OCI-LY3 (cell line): Measurements from ENCODE around the gene ZMIZ1.
A peak's percentile ranks its signal among the peaks of the same experiment; 100 is the strongest.

ENCODE experiments used
- H2AFZ ChIP-seq: fragments of 200-600, 300-600 bp; shearing (Covaris generic); 2 replicates; pipeline ENCODE4 v1.6.0; 2014; ENCODE audit warnings: antibody characterized with exemption, low read depth, low read length
- H3K27ac ChIP-seq: fragments of 200-600, 300-600 bp; sonication (generic); 2 replicates; pipeline ENCODE4 v1.5.1; 2014; ENCODE audit warnings: mild to moderate bottlenecking, low read length, moderate library complexity, mixed read lengths
- H3K27me3 ChIP-seq: fragments of 200-600, 300-600 bp; sonication (generic); 2 replicates; pipeline ENCODE4 v1.6.1; 2014; ENCODE audit warnings: low read depth, low read length, mixed read lengths
- H3K36me3 ChIP-seq: fragments of 200-600, 300-600 bp; sonication (generic); replicated peaks from 2 replicates; pipeline ENCODE3; 2014; ENCODE audit warnings: low read depth, low read length, mixed read lengths
- H3K4me1 ChIP-seq: fragments of 300-600, 200-600 bp; sonication (generic); 2 replicates; pipeline ENCODE4 v1.6.1; 2014; ENCODE audit warnings: low read length, mixed read lengths
- H3K4me2 ChIP-seq: fragments of 200-600, 300-600 bp; sonication (generic); 2 replicates; pipeline ENCODE4 v1.6.1; 2014; ENCODE audit warnings: low read length, mixed read lengths
- H3K4me3 ChIP-seq: fragments of 300-600, 200-600 bp; sonication (generic); 2 replicates; pipeline ENCODE4 v1.5.1; 2014; ENCODE audit warnings: antibody characterized with exemption, mild to moderate bottlenecking, low read length, moderate library complexity
- H3K79me2 ChIP-seq: fragments of 300-600, 200-600 bp; shearing (Covaris generic); 2 replicates; pipeline ENCODE4 v1.6.1; 2014; ENCODE audit warnings: mild to moderate bottlenecking, low read length, mixed read lengths
- H3K9ac ChIP-seq: fragments of 300-600, 200-600 bp; shearing (Covaris generic); 2 replicates; pipeline ENCODE4 v1.6.0; 2014; ENCODE audit warnings: mild to moderate bottlenecking, low read length, moderate library complexity
- H3K9me3 ChIP-seq: fragments of 200-600, 300-600 bp; shearing (Covaris generic); 2 replicates; pipeline ENCODE4 v1.6.1; 2014; ENCODE audit warnings: low read length, mixed read lengths; ENCODE audit not compliant: insufficient read depth
- H4K20me1 ChIP-seq: fragments of 200-600, 300-600 bp; sonication (generic); 2 replicates; pipeline ENCODE4 v1.6.1; 2016; ENCODE audit warnings: low read length, mixed read lengths; ENCODE audit not compliant: insufficient read depth
- EZH2phosphoT487 ChIP-seq: fragments of 200-600 bp; shearing (Covaris generic); IDR thresholded peaks from 2 replicates; pipeline ENCODE4 v1.6.1; 2018; ENCODE audit warnings: antibody characterized with exemption, mixed run types, low read depth
- TF ChIP-seq, protein P1 (sequence below): fragments of 200-600, 300-600 bp; sonication (generic); IDR thresholded peaks from 2 replicates; pipeline ENCODE4 v1.5.1; 2014; ENCODE audit warnings: antibody characterized with exemption, low read length, low read depth

The ZMIZ1 gene

DNA sequence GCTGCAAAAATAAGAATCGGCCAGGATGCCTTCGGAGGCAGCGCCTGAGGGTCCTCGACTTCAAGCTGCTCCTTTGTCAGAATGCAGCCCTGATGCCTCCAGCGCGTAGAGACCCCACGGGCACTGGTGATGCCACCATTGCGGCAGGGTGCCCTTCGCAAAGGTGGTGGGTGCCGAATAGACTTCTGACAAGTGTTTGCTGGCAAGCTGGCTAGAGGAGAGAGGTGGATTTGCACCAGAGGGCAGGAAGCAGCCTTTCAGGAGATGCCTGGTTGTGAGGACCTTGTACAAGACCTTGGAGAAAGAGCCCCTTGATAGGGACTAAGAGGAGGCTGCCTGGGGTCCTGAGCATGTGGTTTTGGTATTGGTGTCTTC lies 175.3 kb downstream of the ZMIZ1 start:
- Histone ChIP-seq H2AFZ (no peak overlapping the region), H4K20me1 (no peaks in the 10 kb centered on the region), H3K79me2 (peaks cover 59% of the 10 kb centered on the region), H3K36me3 (peaks cover 5% of the 10 kb centered on the region), H3K4me1 (peaks cover 61% of the 10 kb centered on the region), H3K27me3 (peaks cover 10% of the 10 kb centered on the region; the same call in 1 of the 2 replicates), H3K4me2 (peak overlapping the region; percentile 100), H3K9ac (peak overlapping the region; percentile 71), H3K4me3 (peak overlapping the region; percentile 85), H3K9me3 (no peaks in the 10 kb centered on the region), H3K27ac (peak overlapping the region; percentile 55)
- TF ChIP-seq, protein P1, sequence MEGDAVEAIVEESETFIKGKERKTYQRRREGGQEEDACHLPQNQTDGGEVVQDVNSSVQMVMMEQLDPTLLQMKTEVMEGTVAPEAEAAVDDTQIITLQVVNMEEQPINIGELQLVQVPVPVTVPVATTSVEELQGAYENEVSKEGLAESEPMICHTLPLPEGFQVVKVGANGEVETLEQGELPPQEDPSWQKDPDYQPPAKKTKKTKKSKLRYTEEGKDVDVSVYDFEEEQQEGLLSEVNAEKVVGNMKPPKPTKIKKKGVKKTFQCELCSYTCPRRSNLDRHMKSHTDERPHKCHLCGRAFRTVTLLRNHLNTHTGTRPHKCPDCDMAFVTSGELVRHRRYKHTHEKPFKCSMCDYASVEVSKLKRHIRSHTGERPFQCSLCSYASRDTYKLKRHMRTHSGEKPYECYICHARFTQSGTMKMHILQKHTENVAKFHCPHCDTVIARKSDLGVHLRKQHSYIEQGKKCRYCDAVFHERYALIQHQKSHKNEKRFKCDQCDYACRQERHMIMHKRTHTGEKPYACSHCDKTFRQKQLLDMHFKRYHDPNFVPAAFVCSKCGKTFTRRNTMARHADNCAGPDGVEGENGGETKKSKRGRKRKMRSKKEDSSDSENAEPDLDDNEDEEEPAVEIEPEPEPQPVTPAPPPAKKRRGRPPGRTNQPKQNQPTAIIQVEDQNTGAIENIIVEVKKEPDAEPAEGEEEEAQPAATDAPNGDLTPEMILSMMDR, result no peak
- TF ChIP-seq EZH2phosphoT487, result no peak

DNA sequence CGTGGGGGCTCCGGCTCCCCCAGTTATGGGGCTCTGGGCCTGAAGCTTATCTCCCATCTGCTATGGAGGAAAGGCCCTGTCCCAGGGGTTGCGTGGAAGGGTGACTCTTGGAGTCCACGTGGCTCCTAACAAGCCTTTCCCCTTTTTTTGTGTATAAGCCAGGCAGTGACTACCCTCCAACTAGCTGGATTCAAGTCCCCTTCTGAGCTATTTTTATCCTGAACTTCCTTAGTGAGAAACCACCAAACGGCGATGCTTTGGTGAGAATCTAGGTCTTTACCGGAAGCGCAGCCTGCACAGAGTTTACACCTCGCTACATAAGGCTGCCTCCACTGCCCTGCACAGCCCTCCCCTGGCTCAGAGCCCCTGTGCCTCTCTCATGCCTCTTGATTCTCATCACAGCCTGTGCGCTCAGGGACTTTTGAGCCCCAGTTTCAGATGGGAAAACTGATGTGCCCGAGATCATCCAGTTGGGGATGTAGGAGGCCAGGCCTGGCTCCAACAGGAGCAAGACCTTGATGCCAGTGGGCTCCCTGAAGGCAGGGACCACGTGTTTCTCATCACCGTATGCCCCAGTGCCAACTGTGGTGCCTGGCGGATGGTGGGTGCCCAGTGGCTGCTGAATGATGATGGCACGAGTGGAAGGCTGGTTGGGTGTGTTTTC lies 176.2 kb downstream of the ZMIZ1 start:
- no peak overlapping the region for H2AFZ ChIP-seq
- H3K4me2 ChIP-seq, result peak overlapping the region; percentile 100
- TF ChIP-seq, protein P1, result no peak
- TF ChIP-seq EZH2phosphoT487, result no peak
- no peaks in the 10 kb centered on the region for H3K9me3 ChIP-seq
- peaks cover 62% of the 10 kb centered on the region for H3K79me2 ChIP-seq
- H3K36me3 ChIP-seq, result peaks cover 5% of the 10 kb centered on the region
- H3K27ac ChIP-seq, result peak overlapping the region; percentile 55
- peak overlapping the region; percentile 71 for H3K9ac ChIP-seq
- 0 out of 2 replicates have a peak, but pooled peaks cover 6% of the 10 kb centered on the region for H3K27me3 ChIP-seq
- H4K20me1 ChIP-seq, result no peaks in the 10 kb centered on the region
- peak overlapping the region; percentile 85 for H3K4me3 ChIP-seq
- H3K4me1 ChIP-seq, result peaks cover 70% of the 10 kb centered on the region

DNA sequence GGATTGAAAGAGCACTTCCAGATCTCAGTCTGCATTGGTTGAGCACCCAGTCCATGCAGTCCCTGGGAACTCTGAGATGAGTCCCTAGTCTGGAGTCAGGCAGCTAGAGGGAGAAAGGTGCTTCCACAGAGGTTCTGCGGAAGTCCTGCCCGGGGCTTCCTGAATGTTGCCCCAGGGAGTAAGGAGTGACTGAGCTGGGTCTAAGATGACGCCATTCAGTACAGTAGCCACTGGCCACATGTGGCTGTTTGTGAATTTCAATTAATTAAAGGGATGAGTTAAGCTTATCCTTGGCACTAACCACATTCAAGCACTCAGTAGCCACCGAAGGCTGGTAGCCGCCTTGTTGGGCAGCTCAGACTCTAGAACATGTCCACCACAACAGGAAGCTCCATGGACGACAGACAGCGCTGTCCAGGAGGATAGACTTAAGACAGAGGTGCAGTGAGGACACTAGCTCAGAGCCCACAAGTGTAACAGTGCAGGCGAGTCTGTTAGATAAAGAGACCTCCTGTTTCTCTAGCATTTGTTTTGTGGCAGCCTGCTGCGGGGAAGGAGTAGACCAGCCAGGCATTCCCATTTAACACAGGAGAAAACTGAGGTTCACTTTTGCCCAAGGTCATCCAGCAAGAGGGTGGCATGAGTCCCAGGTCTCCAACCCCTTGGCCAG lies 176.9 kb downstream of the ZMIZ1 start:
- no peaks in the 10 kb centered on the region for H3K9me3 ChIP-seq
- H3K4me3 ChIP-seq, result peak overlapping the region; percentile 85
- peak overlapping the region; percentile 100; the same call in 1 of the 2 replicates for H3K27ac ChIP-seq
- H3K27me3 ChIP-seq, result 0 out of 2 replicates have a peak, but pooled peaks cover 6% of the 10 kb centered on the region
- H3K4me1 ChIP-seq, result peaks cover 77% of the 10 kb centered on the region
- TF ChIP-seq, protein P1, result no peak
- TF ChIP-seq EZH2phosphoT487, result no peak
- peaks cover 5% of the 10 kb centered on the region for H3K36me3 ChIP-seq
- H3K79me2 ChIP-seq, result peaks cover 65% of the 10 kb centered on the region
- no peak overlapping the region for H2AFZ ChIP-seq
- H3K4me2 ChIP-seq, result peak overlapping the region; percentile 100
- H4K20me1 ChIP-seq, result no peaks in the 10 kb centered on the region
- peak overlapping the region; percentile 71 for H3K9ac ChIP-seq

DNA sequence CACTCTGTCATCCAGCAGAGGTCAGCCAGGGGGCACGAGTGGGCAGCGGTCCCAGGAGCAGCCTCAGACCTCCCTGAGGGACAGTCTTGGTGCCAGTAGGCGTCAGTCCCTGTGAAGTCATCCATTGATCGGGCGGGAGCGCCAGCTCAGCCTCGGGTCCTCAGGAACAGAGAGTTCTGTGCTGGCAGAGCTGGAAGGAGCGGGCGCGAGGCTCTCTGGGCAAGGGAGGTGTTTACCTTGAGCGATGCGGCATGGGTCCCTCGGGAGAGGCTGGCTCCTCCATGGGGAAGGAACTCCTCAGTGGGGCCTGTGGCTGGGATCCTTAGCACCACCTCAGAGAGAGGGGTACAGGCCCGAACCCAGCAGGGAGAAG lies 177.4 kb downstream of the ZMIZ1 start:
- H3K4me1 ChIP-seq, result peaks cover 83% of the 10 kb centered on the region
- H3K27ac ChIP-seq, result peak overlapping the region; percentile 100; the same call in 1 of the 2 replicates
- peaks cover 5% of the 10 kb centered on the region for H3K36me3 ChIP-seq
- no peaks in the 10 kb centered on the region for H3K9me3 ChIP-seq
- H4K20me1 ChIP-seq, result no peaks in the 10 kb centered on the region
- peaks cover 71% of the 10 kb centered on the region for H3K79me2 ChIP-seq
- H3K9ac ChIP-seq, result peak overlapping the region; percentile 98; the same call in 1 of the 2 replicates
- 0 out of 2 replicates have a peak overlapping the region, but pooled peaks have one; percentile 21 for H3K4me3 ChIP-seq
- peak overlapping the region; percentile 100 for H3K4me2 ChIP-seq
- no peak for TF ChIP-seq EZH2phosphoT487
- TF ChIP-seq, protein P1, result no peak
- H3K27me3 ChIP-seq, result 0 out of 2 replicates have a peak, but pooled peaks cover 5% of the 10 kb centered on the region
- H2AFZ ChIP-seq, result no peak overlapping the region
